EL (cell line): Measurements from ENCODE around the gene DRICH1.
"Not testable (repeated sequence)": the region's sequence is repeated elsewhere in the genome, so short reads cannot be mapped to it uniquely, and the experiment has no call there.

Experiments used
- DNase-seq: peaks from one replicate; pipeline ENCODE4 v3.0.0-alpha.2; 2016

Gene DRICH1

DNA sequence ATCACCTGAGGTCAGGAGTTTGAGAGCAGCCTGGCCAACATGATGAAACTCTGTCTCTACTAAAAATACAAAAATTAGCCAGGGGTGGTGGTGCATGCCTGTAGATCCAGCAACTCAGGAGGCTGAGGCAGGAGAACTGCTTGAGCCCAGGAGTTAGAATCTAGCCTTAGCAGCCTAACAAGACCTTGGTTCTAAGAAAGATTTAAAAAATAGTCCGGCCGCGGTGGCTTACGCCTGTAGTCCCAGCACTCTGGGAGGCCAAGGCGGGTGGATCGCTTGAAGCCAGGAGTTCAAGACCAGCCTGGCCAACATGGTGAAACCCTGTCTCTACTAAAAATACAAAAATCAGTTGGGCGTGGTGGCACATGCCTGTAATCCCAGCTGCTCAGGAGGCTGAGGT is 14.4 kb upstream of the DRICH1 start:
- not testable (repeated sequence) for DNase-seq

- not testable (repeated sequence) for DNase-seq
These were observed 8.1 kb upstream of the DRICH1 start for GRCh38 chr22:23640206-23640605.

GRCh38 chr22:23639661-23640060 is 7.5 kb upstream of the DRICH1 start:
- no peak for DNase-seq

GRCh38 chr22:23638611-23639010 is 6.5 kb upstream of the DRICH1 start:
- no peak for DNase-seq

- DNase-seq = not testable (repeated sequence)
These were observed 3.2 kb upstream of the DRICH1 start for GRCh38 chr22:23635291-23635690.

DNA sequence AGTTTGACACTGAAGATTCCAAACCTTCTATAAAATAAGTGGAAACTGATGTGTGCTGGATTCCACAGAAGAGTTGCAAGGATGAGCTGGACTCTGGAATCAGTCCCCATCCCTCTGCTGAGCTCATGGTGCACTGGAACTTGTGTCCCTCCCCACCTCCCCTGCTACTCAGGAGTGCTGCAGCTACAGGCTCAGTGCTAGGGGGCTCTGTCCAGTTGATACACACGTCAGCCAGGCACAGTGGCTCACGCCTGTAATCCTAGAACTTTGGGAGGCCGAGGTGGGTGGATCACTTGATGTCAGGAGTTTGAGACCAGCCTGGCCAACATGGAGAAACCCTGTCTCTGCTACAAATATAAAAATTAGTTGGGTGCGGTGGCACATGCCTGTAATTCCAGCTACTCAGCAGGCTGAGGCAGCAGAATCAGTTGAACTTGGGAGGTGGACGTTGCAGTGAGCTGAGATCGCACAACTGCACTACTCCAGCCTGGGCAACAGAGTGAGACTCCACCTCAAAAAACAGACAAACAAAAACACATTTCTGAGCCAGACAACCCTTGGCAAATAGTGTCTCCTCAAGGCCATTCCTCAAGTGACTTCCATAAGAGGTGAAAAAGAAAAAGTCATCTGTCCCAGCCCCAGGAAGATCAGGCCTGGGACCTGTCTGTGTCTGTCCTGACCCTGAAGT is 3.9 kb downstream of the DRICH1 start:
- not testable (repeated sequence) for DNase-seq

DNA sequence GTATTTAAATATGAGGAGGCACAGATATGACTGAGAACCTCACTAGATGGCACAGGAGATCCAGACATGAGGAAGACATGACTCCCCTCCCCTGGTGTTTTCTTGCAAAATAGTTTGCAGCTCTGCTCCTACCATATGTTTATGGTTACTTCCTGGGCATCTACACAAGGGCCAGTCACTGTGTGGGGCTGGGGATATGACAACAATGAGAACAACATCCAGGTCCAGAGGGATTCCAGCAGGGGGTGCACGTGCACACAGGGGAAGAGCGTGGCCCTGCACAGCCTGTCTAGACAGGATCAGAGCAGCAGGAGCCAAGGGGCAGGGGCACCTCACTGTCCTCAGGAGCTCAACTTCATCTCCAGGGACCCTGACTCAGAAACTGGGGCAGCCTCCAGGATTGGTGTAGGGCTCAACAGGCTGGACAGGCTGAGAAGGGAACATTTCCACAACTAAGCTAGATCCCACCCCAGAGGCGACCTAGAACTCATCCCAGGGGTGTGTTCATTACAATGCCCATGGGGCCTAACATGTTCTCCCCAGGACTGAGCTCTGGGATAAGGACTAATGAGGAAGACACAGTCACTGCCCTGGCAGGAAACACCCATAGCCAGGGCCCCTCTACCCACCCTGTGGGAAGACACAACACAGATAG is 4.6 kb downstream of the DRICH1 start:
- peak; percentile 43 for DNase-seq

GRCh38 chr22:23626286-23626975 is 5.7 kb downstream of the DRICH1 start:
- no peak for DNase-seq

DNA sequence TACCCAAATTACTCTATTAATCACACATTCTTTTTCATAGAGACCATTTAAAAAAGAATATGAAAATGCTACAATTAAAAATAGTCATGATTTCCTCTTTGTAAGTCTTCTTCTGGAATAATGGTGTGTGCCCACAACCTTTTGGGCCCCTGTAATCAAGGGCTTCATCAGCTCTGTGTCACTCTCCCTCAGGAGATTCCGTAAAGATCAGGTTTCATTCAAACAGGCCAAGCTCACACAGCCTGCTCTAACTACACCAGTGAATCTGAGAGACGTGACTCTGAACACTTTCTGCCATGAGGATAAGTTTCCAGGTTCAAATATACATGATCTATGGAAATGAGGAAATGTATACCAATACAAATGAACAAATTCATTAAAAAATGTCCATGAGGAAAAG is 9.5 kb downstream of the DRICH1 start:
- no peak for DNase-seq

DNA sequence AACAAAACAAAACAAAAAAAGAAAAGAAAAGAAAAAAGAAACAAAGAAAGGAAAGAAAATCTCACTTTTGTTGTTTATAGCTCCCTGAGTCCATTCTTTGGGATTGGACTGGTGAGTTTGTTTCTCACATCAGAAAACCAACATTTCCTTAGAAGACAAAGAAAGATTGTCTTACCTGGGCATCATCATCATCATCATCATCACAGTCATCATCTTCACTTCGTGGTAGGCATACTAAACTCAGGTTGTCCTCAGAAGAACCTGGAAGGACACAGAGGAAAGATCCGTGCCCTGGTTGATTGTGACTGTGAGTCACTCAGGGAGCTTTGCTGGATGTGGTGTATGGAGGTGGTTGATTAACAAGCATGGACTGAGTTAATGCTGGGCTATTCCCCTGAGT is 10.2 kb downstream of the DRICH1 start:
- not testable (repeated sequence) for DNase-seq

- no peak for DNase-seq
These were observed 10.9 kb downstream of the DRICH1 start for GRCh38 chr22:23621082-23621780.

GRCh38 chr22:23613193-23613972 is 18.7 kb downstream of the DRICH1 start:
- DNase-seq = no peak

GRCh38 chr22:23609983-23610781 is 21.9 kb downstream of the DRICH1 start:
- DNase-seq = no peak

DNA sequence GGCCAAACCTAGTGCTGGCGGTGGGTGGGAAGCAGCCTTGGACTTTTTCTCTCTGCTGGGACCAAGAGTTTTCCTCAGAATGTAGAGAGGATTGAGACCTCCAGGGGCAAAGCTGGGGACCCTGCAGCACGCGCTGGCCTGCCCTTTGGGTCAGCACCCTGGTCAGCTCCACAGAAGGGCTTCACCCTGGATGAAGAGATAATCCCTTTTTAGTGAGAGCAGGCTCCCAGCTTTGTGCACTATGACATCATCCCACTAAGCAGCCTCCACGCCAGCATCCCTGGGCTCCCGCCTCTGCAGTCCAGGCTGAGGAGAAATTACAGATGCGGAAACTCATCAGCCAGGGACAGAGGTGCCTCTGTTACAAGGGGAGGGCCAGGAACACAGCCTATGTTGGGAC is 23.5 kb downstream of the DRICH1 start:
- peak; percentile 21 for DNase-seq

- no peak for DNase-seq
These were observed 25.7 kb downstream of the DRICH1 start for GRCh38 chr22:23606204-23607131.

DNA sequence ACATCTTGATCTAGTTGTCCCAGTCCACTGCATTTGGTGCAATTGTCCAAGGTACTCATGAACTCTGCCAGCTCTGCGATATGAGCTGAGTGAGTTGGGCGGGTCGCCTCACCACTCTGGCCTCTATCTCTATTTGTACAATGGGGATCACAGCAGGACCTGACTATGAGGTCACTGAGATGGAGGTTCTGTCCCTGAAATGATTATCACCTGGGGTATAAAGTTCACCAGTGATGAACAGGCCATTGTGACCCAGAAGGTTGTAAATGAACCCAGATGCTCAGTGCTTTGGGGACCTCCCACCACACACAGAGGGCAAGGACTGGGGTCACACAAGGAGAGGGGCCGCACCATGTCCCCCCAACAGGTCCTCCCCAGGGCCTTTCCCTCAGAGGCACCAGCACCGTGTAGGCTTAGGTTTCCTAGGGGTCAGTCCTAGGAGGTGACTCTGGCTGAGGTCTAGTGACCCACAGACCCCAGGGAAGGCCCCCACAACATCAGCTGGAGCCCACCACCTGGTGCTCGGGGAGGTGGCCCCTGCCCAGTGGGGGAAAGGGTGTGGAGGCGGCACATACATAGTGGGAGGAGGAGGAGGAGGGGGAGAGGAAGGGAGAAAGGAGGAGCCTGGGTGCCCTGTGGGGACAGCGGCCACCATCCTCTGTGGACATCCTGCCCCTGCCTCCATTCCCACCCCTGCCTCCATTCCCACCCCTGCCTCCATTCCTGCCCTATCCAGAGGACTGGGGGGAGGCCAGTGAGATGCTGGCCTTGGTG is 27.0 kb downstream of the DRICH1 start:
- DNase-seq = no peak

- DNase-seq = no peak
These were observed 28.9 kb downstream of the DRICH1 start for GRCh38 chr22:23603266-23603665.

DNA sequence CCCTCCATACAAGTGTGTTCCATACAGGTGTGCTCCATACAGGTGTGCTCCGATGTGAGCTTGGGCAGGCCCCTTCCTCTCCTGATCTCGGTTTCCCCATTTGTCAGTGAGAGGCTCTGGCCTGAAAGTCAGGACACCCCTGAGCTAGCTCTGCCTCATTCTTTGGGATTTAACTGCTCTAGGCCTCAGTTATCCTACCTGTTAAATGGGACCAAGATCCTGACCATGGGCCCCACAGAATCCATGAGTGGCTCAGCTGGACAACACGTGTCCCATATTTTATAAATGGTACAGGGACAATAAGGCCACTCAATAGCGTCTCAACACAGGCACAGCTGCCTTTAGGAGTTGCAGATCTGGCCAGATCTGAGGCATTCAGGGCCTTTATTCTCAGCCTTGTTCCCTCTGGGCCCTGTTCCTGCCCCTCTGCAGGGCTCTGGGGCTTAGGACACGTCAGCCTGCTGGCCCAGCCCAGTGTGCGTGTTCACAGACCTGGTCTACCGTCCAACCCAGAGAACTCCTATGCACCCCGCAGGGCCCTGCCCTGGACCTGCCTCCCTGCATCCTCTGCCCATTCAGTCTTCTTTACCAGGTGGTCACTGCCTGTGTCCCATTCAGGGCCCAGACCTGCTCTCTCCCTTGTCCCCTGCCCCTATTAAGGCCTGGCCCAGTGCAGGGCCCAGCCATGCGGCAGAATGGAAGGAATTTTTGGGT is 33.2 kb downstream of the DRICH1 start:
- DNase-seq = no peak
